Measurements from ENCODE around the gene TDRD9.
"Not testable (repeated sequence)": the region's sequence is repeated elsewhere in the genome, so short reads cannot be mapped to it uniquely, and the experiment has no call there.

Gene TDRD9

DNA sequence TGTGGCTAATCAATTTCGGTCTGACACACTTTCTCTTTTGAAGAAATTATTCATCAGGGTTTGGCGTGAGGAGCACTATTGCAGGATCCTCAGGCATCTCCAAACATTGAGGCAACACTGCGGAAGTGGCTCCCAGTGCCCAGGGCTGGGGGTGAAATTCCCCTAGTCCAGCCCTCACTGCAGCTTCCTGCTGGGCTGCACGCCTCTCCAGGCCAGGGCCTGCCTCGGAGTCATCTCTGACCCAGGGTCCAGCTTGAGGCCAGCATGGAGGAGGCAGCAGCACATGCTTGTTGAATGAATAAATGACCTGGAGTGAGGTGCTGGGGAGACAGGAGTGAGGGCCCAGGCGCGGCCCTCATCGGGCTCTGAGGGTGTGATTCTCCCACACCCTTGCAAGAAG is 36.0 kb upstream of the TDRD9 start:
- no peak for DNase-seq (ENCODE audit: low read depth)

DNA sequence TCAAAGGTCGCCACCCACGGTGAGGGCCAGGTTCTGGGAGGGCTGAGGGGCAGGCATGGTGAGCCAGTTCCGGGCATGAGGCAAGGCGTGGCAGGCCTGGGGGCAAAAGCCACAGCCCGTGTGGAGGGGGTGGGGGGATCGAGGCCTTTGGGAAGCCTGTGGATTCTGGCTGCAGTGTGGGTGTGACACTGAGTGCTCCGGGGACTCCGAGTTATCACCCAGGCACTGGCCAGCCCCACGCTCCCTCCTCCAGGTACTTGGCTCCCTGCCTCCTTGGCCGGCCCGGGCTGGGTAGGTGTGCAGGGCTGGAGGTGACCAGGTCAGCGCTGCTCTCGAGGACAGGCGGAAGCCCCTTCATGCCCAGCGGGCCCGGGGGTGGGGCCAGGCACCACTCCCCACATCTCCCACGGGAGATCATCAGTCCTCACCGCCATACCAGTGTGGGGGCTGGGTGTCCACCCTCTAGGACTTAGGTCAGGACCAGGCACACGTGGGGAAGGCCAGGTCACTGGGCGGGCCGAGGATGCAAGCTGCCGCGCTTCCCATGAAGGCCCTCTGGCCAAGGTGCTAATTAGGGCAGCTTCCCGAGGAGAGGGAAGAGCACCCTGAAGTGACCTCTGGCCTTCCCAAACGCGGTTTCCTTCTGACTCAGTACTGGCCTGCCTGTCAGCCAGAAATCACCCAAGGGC is 34.1 kb upstream of the TDRD9 start:
- DNase-seq (ENCODE audit: low read depth): no peak

DNA sequence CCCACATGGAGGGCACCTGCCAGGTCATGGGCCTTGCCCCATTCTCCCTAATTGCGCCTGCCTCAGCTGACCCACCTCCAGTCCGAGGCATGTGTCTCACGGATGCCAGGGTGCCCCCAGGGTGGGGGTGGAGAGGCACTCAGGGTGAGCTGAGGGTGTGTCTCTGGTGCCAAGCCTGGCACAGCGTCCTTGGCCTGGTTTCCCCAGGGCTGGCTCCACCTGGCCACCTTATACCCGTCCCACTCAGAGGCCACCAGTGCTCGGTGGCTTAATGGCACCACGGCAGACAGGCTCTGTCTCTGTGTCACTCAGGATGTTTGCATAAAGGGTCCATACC is 33.6 kb upstream of the TDRD9 start:
- DNase-seq (ENCODE audit: low read depth): no peak

DNA sequence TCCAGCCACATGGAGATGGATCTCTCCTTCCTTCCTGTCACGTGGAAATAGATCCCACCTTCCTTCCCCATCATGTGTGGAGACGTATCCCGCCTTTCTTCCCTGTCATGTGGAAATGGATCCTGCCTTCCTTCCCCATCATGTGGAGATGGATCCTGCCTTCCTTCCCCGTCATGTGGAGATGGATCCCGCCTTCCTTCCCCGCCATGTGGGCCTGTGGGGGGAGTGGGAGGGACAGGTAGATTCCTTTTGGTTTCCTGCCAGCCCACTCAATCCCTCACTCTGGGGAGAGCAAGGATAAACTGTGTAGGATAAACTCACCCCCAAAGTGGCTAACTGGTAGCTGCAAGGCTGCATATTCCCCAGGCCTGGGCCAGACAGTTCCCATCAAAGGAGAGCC is 31.7 kb upstream of the TDRD9 start:
- DNase-seq (ENCODE audit: low read depth): no peak

DNA sequence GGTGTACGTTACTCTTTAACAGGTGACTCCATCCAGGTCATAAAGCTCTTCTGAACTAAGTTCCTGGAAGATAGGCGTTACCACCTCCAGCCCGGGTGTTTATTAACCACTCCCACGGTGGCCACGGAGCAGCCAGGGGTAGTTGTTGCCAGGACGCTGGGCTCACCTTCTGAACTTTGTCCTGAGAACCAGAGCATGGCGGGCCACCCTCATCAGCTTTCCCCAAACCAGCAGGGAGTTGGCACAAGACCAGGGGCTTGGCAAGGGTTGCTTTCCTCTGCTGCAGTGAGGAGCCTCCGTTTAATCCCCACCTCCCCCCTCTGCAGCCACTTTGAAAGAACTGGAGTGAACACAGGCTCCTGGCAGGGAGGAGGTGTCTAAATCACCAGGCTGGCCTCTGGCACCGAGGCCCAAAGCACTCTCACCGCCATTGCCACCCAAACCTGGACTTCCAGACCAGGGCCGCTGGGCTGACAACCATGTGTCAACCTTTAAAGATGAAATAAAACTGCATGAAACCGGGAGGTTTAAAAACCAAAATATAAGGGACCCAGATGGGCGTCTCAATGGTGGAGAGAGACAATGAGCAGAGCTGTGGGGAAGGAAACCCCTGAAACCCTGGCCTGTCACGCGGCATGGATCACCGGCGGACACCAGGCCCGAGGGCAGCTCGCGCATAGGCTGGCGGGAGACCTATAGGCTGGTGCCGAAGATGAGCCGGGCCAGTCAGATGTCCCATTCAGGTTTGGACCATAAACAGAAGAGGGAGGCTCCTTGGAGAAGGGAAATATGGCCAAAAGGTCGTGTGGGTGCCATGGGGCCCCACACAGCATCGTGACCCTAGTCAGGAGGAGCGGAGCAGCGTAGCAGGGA is 30.9 kb upstream of the TDRD9 start:
- no peak for DNase-seq (ENCODE audit: low read depth)

DNA sequence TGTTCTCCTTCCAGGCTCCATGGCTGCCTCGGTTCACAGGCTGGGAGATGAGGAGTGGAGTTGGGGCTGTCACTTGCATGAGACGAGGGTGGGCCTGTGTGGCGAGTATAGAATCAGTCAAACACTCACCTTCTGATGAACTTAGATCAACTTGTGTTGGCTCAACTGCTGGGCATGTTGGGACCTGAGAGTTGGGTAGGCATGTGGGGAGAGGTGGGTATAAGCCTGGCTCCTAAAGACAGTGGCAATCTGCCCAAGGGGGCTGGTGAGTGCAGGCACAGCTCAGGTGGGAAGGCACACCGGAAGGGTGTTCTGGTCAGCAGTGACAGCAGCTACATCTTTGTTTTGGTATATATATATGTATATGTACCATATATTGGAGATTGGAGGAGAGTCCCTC is 30.1 kb upstream of the TDRD9 start:
- DNase-seq (ENCODE audit: low read depth): no peak

DNA sequence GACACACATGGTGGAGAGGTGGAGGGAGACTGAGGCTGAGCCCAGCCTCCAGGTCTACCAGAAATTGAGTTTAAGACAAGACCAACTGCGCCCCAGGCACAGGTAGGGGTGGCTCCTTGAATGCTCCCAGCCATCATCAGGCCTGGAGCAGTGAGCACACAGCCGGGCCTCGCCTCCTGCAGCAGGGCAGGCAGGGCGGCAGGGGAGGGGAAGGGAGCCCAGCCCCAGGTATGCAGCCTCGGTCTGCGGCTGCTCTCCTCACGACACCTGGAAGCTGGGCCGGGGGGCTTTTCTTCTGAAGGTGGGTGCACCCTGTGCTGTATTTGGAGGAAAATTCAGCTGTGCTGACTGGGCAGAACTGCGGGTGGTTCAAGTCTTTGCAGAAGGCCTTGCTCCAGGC is 29.5 kb upstream of the TDRD9 start:
- DNase-seq (ENCODE audit: low read depth): no peak

DNA sequence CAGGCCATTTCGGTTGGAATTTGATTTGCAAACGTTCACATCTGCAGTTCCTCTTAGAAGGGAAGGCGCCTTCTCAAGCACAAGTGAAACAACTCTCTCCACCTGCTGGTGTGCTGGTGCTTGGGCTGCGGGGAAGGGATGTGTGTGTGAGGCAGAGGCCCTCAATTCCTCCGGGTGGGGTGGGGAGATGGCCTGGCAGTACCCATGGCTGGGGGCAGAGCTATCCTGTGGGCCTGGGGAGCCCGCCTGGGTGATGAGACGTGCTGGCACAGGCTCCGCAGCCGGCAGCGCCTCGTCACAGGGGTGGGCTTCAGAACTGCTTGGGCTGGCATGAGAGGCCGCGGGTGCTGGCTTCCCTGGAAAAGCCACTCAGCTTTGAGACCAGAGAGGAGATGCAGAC is 28.9 kb upstream of the TDRD9 start:
- DNase-seq (ENCODE audit: low read depth): no peak

DNA sequence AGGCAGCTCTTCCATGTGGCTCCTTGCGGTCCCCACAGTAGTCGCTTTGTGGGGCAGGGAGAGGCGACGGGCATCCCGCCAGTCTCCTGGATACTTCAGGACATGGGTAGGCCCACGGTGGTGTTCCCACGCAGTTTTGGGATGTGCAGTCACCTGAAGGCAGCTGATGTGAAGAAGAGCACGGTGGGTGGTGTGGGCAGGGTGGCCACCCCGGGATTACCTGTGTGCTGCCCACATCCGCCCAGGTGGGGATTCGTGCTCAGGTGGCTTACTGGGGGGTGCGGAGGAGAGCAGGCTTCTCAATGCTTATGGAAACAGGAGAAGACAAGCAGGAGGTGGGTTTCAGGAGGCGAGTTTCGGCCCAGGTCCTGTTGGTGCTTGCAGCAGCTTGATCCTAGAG is 28.4 kb upstream of the TDRD9 start:
- no peak for DNase-seq (ENCODE audit: low read depth)

DNA sequence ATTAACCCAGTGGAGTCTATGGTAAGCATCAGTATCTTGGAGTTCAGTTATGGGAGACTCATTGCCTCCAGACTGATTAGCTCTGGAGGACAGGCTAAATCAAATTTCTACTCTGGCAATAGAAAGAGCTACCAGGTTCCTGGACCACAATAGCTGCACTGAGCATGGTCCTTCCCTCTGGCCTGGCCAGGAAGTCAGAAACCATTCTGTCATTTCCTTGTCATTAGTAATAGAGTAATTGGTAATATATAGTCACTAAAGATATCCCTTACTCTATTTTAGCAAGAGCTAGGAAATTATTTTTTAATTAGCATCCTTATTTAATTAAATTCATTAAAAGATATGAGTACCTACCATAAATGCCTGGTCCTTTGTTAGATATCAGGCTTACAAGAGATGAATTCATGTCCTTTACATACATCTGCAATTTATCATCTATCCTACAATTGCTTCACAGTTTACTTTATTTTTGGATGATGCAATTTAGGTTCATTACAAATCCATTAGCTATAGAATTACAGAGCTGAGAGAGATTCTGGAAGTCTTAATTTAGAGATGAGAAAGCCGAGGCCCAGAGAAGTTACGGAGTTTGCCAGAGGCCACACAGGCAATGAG is 23.7 kb upstream of the TDRD9 start:
- DNase-seq (ENCODE audit: low read depth): no peak

DNA sequence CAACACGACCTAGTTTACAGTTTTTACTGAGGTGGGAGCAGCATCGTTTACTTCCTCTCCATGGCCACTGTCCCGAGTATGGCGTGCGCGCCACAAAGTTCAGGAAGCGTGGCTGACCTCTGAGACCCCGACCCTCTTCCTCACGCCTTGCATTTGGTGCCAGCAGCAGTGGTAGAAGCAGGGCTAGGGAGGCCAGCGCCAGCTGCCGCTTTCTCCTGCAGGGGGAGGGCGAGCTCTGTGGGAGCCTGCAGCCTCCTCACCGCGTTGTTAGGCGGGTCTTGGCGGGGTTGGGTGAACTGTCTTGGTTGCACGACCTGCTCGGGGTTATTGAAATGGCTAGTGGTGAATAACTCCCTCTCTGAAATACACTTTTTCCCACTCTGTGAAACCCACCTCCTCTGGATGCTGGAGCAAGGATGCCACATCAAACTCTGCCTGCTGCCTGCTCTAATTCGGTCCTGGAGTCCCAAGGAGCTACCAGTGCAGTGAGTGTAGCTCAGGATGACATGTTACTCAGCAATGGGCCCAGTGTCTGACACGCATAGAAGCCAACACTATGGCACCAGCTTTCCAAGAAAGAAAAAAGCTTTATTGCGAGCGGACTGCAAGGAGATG is 22.3 kb upstream of the TDRD9 start:
- DNase-seq (ENCODE audit: low read depth): no peak

DNA sequence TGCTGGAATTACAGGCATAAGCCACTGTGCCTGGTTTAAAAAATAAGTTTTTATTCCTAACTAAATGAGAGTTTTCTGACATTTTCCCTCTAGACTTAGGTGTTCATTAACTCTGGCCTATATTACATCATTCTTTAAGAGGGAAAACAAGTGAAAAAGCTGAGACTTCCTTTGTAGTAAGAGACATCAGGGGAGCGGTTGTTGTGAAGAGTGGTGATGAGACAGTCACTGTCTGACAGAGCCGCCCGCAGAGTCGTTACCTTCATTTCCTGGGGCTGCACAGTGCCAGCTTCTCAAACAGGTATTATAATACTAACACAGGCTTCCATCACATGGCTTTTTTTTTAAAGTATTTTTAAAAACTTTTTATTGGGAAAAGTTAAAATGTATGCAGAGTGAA is 19.7 kb upstream of the TDRD9 start:
- no peak for DNase-seq (ENCODE audit: low read depth)

DNA sequence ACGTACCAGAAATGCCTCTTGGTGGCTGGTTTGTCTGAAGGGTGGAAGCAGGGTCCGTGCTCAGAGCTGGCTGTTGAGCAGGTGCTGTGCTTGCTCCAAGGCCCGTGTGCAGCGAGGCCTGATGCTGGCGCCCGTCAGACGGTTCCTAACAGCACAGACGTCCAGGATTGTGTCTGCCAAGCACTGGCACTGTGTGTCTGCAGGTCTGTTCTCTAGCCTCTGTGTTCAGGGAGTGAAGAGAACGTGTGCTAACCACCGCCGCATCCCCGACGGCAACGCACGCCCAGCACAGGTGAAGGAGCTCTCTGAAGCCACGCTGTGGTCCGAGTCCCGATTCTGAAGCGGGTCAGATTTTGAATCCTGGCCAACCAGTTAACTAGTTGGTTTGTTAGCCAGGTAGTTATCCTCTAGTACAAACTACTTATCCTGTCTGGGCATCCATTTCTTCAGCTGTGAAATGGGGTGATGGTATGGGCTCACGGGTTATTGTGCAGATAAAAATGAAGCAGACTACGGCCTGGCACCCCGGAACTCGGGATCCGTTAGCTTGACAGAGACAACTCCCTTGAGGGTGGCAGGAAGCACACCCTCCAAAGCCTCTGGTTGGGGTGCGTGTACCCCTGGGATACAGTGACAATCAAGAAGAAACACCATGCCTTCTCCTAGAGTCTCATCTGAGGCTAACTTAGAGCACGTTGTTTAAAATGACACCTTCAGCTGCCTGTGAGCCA is 18.6 kb upstream of the TDRD9 start:
- DNase-seq (ENCODE audit: low read depth): no peak

DNA sequence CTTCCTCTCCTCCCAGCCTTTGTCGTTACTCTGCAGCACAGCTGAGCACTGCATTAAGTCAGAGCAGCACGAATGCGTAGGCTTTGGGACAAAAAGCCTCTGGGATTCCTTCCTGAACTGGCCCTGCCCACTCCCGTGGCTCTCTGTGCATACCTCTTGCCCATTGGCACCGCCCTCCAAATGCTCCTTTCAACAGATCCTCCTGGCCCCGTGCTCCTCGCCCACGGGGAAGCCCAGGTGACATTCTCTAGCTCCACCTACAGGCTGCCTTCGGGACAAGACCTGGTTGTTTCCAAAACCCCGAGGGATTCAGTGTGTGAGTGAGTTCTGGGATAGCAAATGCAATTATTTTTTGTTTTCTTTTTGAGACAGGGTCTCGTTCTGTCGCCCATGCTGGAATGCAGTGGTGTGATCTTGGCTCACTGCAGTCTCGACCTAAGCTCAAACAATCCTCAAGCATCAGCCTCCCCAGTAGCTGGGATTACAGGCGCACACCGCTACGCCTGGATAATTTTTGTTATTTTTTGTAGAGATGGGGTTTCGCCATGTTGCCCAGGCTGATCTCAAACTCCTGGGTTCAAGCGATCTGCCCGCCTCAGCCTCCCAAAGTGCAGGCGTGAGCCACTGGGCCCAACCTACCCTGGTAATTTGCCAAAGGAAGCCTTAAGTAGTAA is 17.9 kb upstream of the TDRD9 start:
- DNase-seq (ENCODE audit: low read depth): peak; percentile 76

DNA sequence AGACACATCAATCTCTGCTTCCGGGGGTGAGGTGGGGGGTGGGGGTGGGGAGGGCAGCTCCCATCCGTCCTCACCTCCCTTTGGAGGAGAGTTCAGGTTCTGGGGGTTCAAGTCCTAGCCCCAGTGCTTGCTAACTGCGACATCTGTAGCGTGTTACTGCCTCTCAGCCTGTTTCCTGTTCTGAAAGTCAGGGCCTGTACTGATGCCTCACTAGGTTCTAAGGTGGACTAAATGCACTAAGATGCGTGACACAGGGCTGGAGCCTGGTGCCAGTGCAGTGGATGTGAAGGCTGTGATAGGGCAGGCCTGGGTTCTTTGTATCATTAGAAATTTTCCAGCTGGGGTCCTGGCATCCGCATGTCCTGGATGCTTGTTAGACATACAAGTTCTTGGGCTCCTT is 17.3 kb upstream of the TDRD9 start:
- no peak for DNase-seq (ENCODE audit: low read depth)

DNA sequence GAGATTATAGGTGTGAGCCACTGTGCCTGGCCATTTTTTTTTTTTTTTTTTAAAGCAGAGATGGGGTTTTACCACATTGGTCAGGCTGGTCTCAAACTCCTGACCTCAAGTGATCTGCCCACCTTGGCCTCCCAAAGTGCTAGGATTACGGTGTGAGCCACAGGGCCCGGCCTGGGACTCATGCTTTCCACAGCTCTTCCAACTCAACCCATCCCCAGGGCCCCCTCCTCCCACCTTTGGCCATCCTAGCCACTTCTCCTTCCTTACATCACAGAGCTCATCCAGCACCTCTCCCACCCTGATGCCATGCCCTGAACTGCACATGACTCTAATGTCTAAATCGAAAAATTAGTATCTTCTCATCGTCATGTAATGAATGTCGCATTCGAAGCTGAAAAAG is 12.6 kb upstream of the TDRD9 start:
- no peak for DNase-seq (ENCODE audit: low read depth)

DNA sequence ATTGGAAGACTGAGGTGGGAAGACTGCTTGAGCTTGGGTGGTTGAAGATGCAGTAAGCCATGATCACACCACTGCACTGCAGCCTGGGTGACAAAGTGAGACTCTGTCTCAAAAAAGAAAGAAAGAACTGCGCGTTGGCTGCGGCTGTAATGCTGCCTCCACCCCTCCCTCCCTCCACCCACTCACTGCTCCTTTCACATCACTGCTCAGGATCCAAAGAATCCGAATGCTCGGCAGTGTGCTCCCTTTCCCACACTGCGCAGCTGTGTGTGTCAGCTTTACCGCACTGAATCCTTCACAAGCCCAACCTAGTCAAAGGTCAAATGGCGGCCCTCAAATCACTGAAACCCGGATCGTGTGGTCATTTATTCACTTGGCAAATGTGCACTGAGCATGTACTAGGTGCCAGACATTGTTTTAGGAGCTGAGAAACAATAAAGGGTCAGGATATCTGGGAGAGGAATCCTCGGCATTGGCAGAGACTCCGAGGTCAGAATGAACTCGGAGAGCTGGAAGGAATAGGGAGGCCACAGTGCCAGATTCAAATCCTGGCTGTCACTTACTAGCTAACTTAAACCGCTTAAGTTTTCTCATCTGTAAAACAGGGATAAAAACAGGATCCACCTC is 11.5 kb upstream of the TDRD9 start:
- no peak for DNase-seq (ENCODE audit: low read depth)

DNA sequence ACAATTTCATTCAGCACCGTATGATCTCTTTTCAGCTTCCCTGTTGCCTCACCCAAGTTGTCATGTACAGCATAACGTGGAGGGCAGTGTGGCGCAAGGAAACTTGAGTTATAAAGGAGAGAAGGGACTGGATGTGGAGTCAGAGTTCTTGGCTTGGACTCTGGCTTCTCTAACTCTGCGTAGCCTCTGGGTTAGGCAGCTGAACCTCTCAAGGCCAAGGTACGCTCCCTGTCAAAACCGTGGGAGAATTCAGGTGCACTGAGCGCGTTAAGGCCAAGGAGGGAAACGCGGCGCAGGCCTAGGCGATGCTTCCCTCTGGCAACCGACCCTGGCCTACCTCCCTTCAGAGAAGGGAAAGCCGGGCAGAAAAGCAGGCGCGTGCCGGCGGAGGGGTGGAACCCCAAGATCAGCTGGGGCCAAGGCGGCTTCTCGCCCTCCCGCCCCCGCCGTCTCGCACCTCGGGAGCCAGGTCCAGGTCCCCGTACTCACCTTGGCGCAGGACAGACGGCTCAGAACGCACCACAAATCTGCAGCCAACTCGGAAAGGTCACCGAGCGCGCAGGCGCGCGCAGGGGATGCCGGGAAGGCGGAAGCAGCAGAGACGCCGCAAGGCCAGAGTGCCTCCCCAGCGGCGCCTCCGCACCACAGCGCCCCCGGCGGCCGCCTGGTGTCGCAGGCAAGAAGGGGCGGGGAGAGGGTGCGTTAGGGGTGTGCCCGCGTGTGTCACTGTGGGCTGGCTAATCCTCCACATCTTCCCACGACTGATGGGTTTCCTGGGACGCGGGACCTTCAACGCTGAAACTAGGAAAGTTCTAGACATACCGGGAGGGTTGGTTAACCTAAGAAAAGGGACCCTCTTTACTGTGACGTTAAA is 7.0 kb upstream of the TDRD9 start:
- peak; percentile 85 for DNase-seq (ENCODE audit: low read depth)

DNA sequence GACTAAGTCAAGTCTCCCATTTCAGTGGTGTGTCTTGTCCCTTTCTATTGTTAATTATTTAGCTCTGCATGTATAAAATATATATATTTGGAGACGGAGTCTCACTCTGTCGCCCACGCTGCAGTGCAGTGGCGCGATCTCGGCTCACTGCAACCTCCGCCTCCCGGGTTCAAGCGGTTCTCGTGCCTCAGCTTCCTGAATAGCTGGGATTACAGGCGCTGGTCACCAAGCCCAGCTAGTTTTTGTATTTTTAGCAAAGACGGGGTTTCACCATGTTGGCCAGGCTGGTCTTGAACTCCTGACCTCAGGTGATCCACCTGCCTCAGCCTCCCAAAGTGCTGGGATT is 6.4 kb upstream of the TDRD9 start:
- DNase-seq (ENCODE audit: low read depth): not testable (repeated sequence)

DNA sequence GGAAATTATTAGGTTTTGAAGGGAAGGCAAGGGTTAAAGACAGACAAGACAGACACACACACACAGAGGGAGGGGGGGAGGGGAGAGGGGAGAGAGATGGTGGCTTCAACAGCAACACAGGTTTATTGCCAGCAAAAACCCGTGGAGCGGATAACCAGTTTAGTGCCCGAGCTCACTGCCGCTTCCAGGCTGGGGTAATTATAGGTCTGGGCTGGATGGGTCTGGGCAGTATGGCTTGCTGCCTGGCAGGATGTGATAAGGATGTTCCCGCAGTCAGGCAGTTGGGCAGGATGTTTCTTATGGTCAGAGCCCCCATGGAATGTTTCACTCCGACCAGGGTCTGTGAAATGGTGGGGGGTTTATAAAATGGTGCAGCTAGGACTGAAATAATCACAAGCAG is 4.4 kb upstream of the TDRD9 start:
- DNase-seq (ENCODE audit: low read depth): no peak

All from amniotic epithelial cell (primary cell).